ENCODE results near the gene KLB.
A peak's percentile ranks its signal among the peaks of the same experiment; 100 is the strongest.
"Not testable (repeated sequence)": the region's sequence is repeated elsewhere in the genome, so short reads cannot be mapped to it uniquely, and the experiment has no call there.

Gene KLB

DNA sequence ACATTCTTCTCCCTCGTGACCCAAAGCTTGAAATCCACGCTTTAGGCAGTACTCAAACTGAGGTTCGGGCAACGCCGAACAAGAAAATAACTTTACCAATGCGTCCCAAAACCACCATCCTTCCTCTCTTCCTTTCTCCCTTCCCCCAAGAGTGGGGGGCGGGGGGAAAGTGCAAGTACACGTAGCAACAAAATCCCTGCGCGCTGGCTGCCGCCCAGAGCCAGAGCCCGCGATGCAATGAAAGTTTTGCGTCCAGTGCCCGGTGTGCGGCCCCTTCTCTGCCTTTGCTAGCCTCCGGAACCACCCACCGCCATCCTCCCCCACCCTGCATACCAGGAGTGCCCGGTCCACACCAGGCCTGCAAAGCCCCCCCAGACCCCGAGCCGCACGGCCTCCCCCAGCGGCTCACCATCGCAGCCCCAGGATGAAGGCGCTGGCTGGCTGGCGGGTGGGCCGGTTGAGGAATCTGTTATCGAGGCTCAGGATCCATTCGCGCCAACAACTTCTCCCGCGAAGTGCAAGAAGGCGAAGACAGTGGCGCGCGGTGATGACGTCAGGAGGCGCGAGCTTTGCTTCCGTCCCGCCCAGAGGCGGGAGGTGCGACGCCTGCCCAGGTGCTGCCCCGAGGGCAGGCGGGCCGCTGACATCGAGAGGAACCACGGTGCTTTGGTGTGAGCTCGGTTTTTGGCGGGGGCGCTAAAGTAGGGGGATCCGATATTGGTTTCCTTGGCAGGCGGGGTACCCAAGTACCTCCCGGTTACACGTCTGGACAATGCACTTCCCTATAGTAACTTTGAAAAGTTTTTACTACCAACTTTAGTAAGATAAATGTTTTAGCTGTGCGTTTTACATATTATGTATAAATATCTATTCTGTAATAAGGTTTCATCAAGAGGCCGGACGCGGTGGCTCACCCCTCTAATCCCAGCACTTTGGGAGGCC is 40.6 kb upstream of the KLB start, which contains the start of gene RFC1:
TSS of gene RFC1 (minus strand) at position 533 of the 942 bp plus-strand sequence. CDS start at position 412, 121 bp downstream.
- H3K9ac ChIP-seq (ENCODE audit: insufficient read length, low read depth), result peak within 1 kb of the TSS; percentile 87
- peak within 1 kb of the TSS; percentile 69 for H3K4me3 ChIP-seq (ENCODE audit: insufficient read length, low read depth)
- no peaks in the 10 kb centered on the region for H3K27me3 ChIP-seq (ENCODE audit: insufficient read depth, insufficient read length)
- peaks cover 5% of the 10 kb centered on the region; the same call in 1 of the 2 replicates for H3K9me3 ChIP-seq (ENCODE audit: insufficient read depth, low read length)
- H3K4me1 ChIP-seq (ENCODE audit: insufficient read depth, insufficient read length), result no peaks in the 10 kb centered on the region
- H3K36me3 ChIP-seq (ENCODE audit: insufficient read depth, insufficient read length, low read length), result no peaks in the 10 kb centered on the region
- DNase-seq (ENCODE audit: low read depth, low spot score), result peak; percentile 84
- TF ChIP-seq ZNF274 (IDR thresholded peaks at IDR 0.05; ENCODE audit: low read depth, low read length) (no peak), SUZ12 (IDR thresholded peaks at IDR 0.05; ENCODE audit: extremely low read depth, insufficient read depth, insufficient read length) (no peak), YY1 (IDR thresholded peaks at IDR 0.05; ENCODE audit: insufficient read depth, insufficient read length) (no peak)

DNA sequence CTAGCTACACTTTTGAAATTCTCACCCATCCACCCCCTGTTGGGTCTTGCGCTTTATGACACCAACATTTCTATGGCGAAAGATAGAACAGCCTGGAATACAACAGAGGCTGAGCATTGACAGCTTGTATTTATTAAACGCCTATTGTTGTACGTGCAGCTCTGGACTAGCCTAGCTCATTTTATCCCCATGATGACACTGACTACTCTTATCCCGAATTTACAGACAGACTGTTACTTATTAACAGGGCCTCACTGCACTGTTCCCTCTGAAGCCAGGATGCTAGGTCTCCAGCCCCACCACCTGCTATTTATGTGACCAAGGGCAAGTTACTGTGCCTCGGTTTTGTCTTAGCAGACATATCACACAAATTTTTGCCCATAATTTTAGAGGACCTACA is 39.6 kb upstream of the KLB start:
- Histone ChIP-seq H3K27me3 (ENCODE audit: insufficient read depth, insufficient read length) (no peaks in the 10 kb centered on the region), H3K9ac (ENCODE audit: insufficient read length, low read depth) (no peak overlapping the region), H3K4me3 (ENCODE audit: insufficient read length, low read depth) (no peak overlapping the region), H3K4me1 (ENCODE audit: insufficient read depth, insufficient read length) (no peaks in the 10 kb centered on the region), H3K36me3 (ENCODE audit: insufficient read depth, insufficient read length, low read length) (no peaks in the 10 kb centered on the region), H3K9me3 (ENCODE audit: insufficient read depth, low read length) (peaks cover 15% of the 10 kb centered on the region; the same call in 1 of the 2 replicates)
- DNase-seq (ENCODE audit: low read depth, low spot score), result no peak
- TF ChIP-seq YY1 (IDR thresholded peaks at IDR 0.05; ENCODE audit: insufficient read depth, insufficient read length) (no peak), ZNF274 (IDR thresholded peaks at IDR 0.05; ENCODE audit: low read depth, low read length) (no peak), SUZ12 (IDR thresholded peaks at IDR 0.05; ENCODE audit: extremely low read depth, insufficient read depth, insufficient read length) (no peak)

DNA sequence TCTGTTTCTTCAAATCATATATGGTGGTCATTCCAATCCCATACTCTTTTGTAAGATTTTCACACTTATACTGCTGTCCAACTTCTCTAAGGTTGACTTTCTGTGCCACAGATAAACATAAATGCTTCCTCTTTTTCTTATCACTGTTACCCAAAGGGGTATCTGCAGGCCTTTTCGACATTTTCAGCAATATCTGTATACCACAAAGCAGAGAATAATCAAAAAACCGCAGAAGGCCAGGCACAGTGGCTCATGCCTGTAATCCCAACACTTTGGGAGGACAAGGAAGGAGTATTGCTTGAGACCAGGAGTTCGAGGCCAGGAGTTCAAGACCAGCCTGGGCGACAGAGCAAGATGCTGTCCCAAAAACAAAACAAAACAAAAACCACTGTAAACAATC is 37.4 kb upstream of the KLB start:
- TF ChIP-seq SUZ12 (IDR thresholded peaks at IDR 0.05; ENCODE audit: extremely low read depth, insufficient read depth, insufficient read length), result no peak
- TF ChIP-seq ZNF274 (IDR thresholded peaks at IDR 0.05; ENCODE audit: low read depth, low read length), result no peak
- no peaks in the 10 kb centered on the region for H3K36me3 ChIP-seq (ENCODE audit: insufficient read depth, insufficient read length, low read length)
- H3K4me1 ChIP-seq (ENCODE audit: insufficient read depth, insufficient read length), result no peaks in the 10 kb centered on the region
- H3K9ac ChIP-seq (ENCODE audit: insufficient read length, low read depth), result no peak overlapping the region
- no peak overlapping the region for H3K4me3 ChIP-seq (ENCODE audit: insufficient read length, low read depth)
- peaks cover 22% of the 10 kb centered on the region; the same call in 1 of the 2 replicates for H3K9me3 ChIP-seq (ENCODE audit: insufficient read depth, low read length)
- no peak for DNase-seq (ENCODE audit: low read depth, low spot score)
- H3K27me3 ChIP-seq (ENCODE audit: insufficient read depth, insufficient read length), result no peaks in the 10 kb centered on the region

DNA sequence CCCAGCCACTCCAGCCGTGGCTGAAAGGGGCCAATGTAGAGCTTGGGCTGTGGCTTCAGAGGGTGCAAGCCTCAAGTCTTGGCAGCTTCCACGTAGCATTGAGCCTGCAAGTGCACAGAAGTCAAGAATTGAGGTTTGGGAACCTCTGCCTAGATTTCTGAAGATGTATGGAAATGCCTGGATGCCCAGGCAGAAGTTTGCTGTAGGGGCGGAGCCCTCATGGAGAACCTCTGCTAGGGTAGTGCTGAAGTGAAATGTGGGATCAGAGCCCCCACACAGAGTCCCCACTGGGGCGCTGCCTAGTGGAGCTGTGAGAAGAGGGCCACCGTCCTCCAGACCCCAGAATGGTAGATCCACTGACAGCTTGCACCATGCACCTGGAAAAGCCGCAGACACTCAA is 35.5 kb upstream of the KLB start:
- not testable (repeated sequence) for H3K27me3 ChIP-seq (ENCODE audit: insufficient read depth, insufficient read length); DNase-seq (ENCODE audit: low read depth, low spot score); H3K4me3 ChIP-seq (ENCODE audit: insufficient read length, low read depth); H3K4me1 ChIP-seq (ENCODE audit: insufficient read depth, insufficient read length); H3K9ac ChIP-seq (ENCODE audit: insufficient read length, low read depth); H3K36me3 ChIP-seq (ENCODE audit: insufficient read depth, insufficient read length, low read length)
- peaks cover 22% of the 10 kb centered on the region; the same call in 1 of the 2 replicates for H3K9me3 ChIP-seq (ENCODE audit: insufficient read depth, low read length)

DNA sequence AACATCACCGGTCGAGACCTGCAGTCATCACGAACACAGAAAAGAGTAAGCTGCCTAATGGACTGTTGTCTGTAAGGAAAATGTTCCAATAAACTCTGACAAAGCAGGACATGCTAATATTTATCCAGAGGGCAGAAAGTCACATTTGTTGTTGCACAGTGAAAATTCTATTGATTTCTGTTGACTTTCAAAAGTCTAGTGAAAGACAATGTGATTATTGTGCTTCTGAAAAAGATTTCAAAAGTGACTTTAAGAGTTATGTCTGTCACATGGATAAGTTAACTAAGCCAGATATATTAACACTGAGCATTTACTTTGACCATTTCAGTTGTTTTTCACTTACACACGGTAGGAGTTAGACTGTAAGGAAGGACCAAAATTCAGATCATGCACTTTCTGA is 31.3 kb upstream of the KLB start:
- no peaks in the 10 kb centered on the region for H3K4me1 ChIP-seq (ENCODE audit: insufficient read depth, insufficient read length)
- H3K9me3 ChIP-seq (ENCODE audit: insufficient read depth, low read length), result peaks cover 22% of the 10 kb centered on the region; the same call in 1 of the 2 replicates
- no peaks in the 10 kb centered on the region for H3K36me3 ChIP-seq (ENCODE audit: insufficient read depth, insufficient read length, low read length)
- no peak overlapping the region for H3K4me3 ChIP-seq (ENCODE audit: insufficient read length, low read depth)
- H3K27me3 ChIP-seq (ENCODE audit: insufficient read depth, insufficient read length), result no peaks in the 10 kb centered on the region
- TF ChIP-seq SUZ12 (IDR thresholded peaks at IDR 0.05; ENCODE audit: extremely low read depth, insufficient read depth, insufficient read length) (no peak), ZNF274 (IDR thresholded peaks at IDR 0.05; ENCODE audit: low read depth, low read length) (no peak), YY1 (IDR thresholded peaks at IDR 0.05; ENCODE audit: insufficient read depth, insufficient read length) (no peak)
- no peak for DNase-seq (ENCODE audit: low read depth, low spot score)
- H3K9ac ChIP-seq (ENCODE audit: insufficient read length, low read depth), result no peak overlapping the region

DNA sequence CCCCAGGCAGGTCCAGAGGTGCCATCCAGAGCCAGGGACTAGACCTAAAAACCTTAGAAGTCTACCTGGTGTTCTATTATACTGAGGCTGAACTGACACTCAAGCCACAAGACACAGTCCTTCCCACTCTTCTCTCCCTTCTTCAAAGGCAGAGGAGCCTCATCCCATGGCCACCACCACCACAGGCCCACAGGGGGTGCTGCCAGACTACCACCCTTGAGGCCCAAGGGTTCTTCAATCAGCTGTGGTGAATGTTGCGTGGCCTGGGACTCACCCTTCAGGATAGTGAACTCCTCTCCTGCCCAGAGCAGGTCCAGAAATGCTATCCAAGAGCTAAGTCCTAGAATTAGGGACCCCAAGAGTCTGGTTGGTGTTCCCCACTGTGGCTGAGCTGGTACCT is 23.0 kb upstream of the KLB start:
- H3K36me3 ChIP-seq (ENCODE audit: insufficient read depth, insufficient read length, low read length), result no peaks in the 10 kb centered on the region
- no peak overlapping the region for H3K9ac ChIP-seq (ENCODE audit: insufficient read length, low read depth)
- DNase-seq (ENCODE audit: low read depth, low spot score), result no peak
- no peaks in the 10 kb centered on the region for H3K9me3 ChIP-seq (ENCODE audit: insufficient read depth, low read length)
- H3K4me3 ChIP-seq (ENCODE audit: insufficient read length, low read depth), result no peak overlapping the region
- no peaks in the 10 kb centered on the region for H3K27me3 ChIP-seq (ENCODE audit: insufficient read depth, insufficient read length)
- no peaks in the 10 kb centered on the region for H3K4me1 ChIP-seq (ENCODE audit: insufficient read depth, insufficient read length)
- TF ChIP-seq ZNF274 (IDR thresholded peaks at IDR 0.05; ENCODE audit: low read depth, low read length) (no peak), SUZ12 (IDR thresholded peaks at IDR 0.05; ENCODE audit: extremely low read depth, insufficient read depth, insufficient read length) (no peak), YY1 (IDR thresholded peaks at IDR 0.05; ENCODE audit: insufficient read depth, insufficient read length) (no peak)

DNA sequence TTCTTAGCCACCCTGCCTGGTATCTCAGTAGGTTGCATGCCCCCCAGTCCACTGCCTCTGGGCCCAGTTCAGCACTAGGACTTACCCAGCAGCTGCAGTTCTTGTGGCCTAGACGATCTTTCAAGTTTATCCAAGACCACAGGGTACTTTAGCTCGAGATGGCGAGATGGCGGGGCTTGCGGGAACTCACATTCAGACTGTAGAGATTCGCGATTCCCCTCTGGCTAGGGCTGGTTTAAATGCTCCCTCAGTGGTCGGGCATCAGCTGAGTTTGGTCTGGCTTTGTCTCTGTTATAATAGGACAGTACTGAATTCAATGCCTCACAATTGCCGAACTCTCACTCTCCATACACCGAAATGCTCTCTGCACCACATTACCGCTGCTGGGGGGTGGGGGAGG is 22.2 kb upstream of the KLB start:
- no peaks in the 10 kb centered on the region for H3K27me3 ChIP-seq (ENCODE audit: insufficient read depth, insufficient read length)
- H3K4me1 ChIP-seq (ENCODE audit: insufficient read depth, insufficient read length), result no peaks in the 10 kb centered on the region
- no peak overlapping the region for H3K4me3 ChIP-seq (ENCODE audit: insufficient read length, low read depth)
- no peaks in the 10 kb centered on the region for H3K36me3 ChIP-seq (ENCODE audit: insufficient read depth, insufficient read length, low read length)
- no peak for DNase-seq (ENCODE audit: low read depth, low spot score)
- H3K9me3 ChIP-seq (ENCODE audit: insufficient read depth, low read length), result no peaks in the 10 kb centered on the region
- TF ChIP-seq ZNF274 (IDR thresholded peaks at IDR 0.05; ENCODE audit: low read depth, low read length) (no peak), YY1 (IDR thresholded peaks at IDR 0.05; ENCODE audit: insufficient read depth, insufficient read length) (no peak), SUZ12 (IDR thresholded peaks at IDR 0.05; ENCODE audit: extremely low read depth, insufficient read depth, insufficient read length) (no peak)
- H3K9ac ChIP-seq (ENCODE audit: insufficient read length, low read depth), result no peak overlapping the region
